SU-DHL-6 (cell line): ENCODE results near the gene IER5.

Source experiments
- H2AFZ ChIP-seq: fragments of 200-600 bp; sonication (generic); 2 replicates; pipeline ENCODE4 v1.6.1; 2014; ENCODE audit warnings: low read depth, mild to moderate bottlenecking, moderate library complexity, mixed read lengths, antibody characterized with exemption, low read length; ENCODE audit not compliant: severe bottlenecking
- H3F3A ChIP-seq: fragments of 200-600 bp; shearing (Covaris generic); 2 replicates; pipeline ENCODE4 v1.6.0; 2016; ENCODE audit warnings: antibody characterized with exemption, mild to moderate bottlenecking; ENCODE audit not compliant: insufficient read depth
- H3K27ac ChIP-seq: fragments of 200-600 bp; sonication (generic); 2 replicates; pipeline ENCODE4 v1.5.1; 2016; ENCODE audit warnings: low read depth, mild to moderate bottlenecking, low read length, moderate library complexity, mixed read lengths
- H3K27me3 ChIP-seq: fragments of 200-600 bp; sonication (generic), shearing (Covaris generic); 2 replicates; pipeline ENCODE4 v1.6.0; 2014; ENCODE audit warnings: mild to moderate bottlenecking, low read length
- H3K36me3 ChIP-seq: fragments of 200-600 bp; sonication (generic); 2 replicates; pipeline ENCODE4 v1.6.1; 2014; ENCODE audit warnings: mild to moderate bottlenecking, low read length, mixed read lengths
- H3K4me2 ChIP-seq: fragments of 300-600, 200-600 bp; shearing (Covaris generic), sonication (generic); 2 replicates; pipeline ENCODE4 v1.6.0; 2014; ENCODE audit warnings: low read length, low read depth, mild to moderate bottlenecking; ENCODE audit not compliant: poor library complexity, severe bottlenecking
- H3K4me3 ChIP-seq: fragments of 200-600 bp; sonication (generic); 2 replicates; pipeline ENCODE4 v1.5.1; 2014; ENCODE audit warnings: antibody characterized with exemption, low read length, mild to moderate bottlenecking, mixed read lengths; ENCODE audit not compliant: insufficient read depth, poor library complexity, severe bottlenecking
- H3K79me2 ChIP-seq: fragments of 200-600 bp; sonication (generic); 2 replicates; pipeline ENCODE4 v1.6.1; 2014; ENCODE audit warnings: mild to moderate bottlenecking, low read length, moderate library complexity; ENCODE audit not compliant: insufficient read depth
- H3K9ac ChIP-seq: fragments of 200-600 bp; sonication (generic); 2 replicates; pipeline ENCODE4 v1.7.0; 2014; ENCODE audit warnings: mild to moderate bottlenecking, low read length
- H3K9me2 ChIP-seq: fragments of 200-600 bp; sonication (generic); replicated peaks from 2 replicates; pipeline ENCODE4 v1.6.1; 2014; ENCODE audit warnings: low read length; ENCODE audit not compliant: insufficient read depth
- H3K9me3 ChIP-seq: fragments of 200-600 bp; sonication (generic); 2 replicates; pipeline ENCODE4 v1.6.1; 2014; ENCODE audit warnings: low read length, mixed read lengths; ENCODE audit not compliant: insufficient read depth
- H4K20me1 ChIP-seq: fragments of 200-600 bp; sonication (generic); 2 replicates; pipeline ENCODE4 v1.6.1; 2014; ENCODE audit warnings: low read depth, mild to moderate bottlenecking, antibody characterized with exemption, low read length, moderate library complexity, mixed read lengths
- CTCF ChIP-seq: fragments of 200-600 bp; sonication (generic); IDR thresholded peaks from one replicate; pipeline ENCODE4 v1.5.1; 2017; ENCODE audit warnings: antibody characterized with exemption, mild to moderate bottlenecking, low read length, moderate library complexity; ENCODE audit not compliant: insufficient read depth, poor library complexity, severe bottlenecking
- EZH2phosphoT487 ChIP-seq: fragments of 200-600 bp; sonication (generic), shearing (Covaris generic); conservative IDR thresholded peaks from 2 replicates; pipeline ENCODE4 v1.6.1; 2018; ENCODE audit warnings: mild to moderate bottlenecking, antibody characterized with exemption, low read length, moderate library complexity, mixed read lengths

The IER5 gene

GRCh38 chr1:181061487-181061886, 27.0 kb upstream of the IER5 start:
- no peak overlapping the region for H3K9ac ChIP-seq
- no peaks in the 10 kb centered on the region; the same call in 1 of the 2 replicates for H3K36me3 ChIP-seq
- no peaks in the 10 kb centered on the region for H3K9me2 ChIP-seq
- H3K4me3 ChIP-seq: no peak overlapping the region
- no peaks in the 10 kb centered on the region for H3K9me3 ChIP-seq
- H3K27ac ChIP-seq: no peak overlapping the region
- no peaks in the 10 kb centered on the region for H4K20me1 ChIP-seq
- TF ChIP-seq CTCF (no peak), EZH2phosphoT487 (no peak)
- no peak overlapping the region for H3K4me2 ChIP-seq
- no peak overlapping the region for H2AFZ ChIP-seq
- no peaks in the 10 kb centered on the region for H3K27me3 ChIP-seq
- H3F3A ChIP-seq: peaks cover 6% of the 10 kb centered on the region; the same call in 1 of the 2 replicates
- H3K79me2 ChIP-seq: no peaks in the 10 kb centered on the region

- Histone ChIP-seq H3K9me2 (no peaks in the 10 kb centered on the region), H3K4me2 (peak overlapping the region; percentile 41), H3K36me3 (no peaks in the 10 kb centered on the region; the same call in 1 of the 2 replicates), H3K9ac (0 out of 2 replicates have a peak overlapping the region, but pooled peaks have one; percentile 10), H3K9me3 (no peaks in the 10 kb centered on the region), H3F3A (peaks cover 6% of the 10 kb centered on the region; the same call in 1 of the 2 replicates), H3K27ac (peak overlapping the region; percentile 47), H4K20me1 (no peaks in the 10 kb centered on the region), H3K79me2 (no peaks in the 10 kb centered on the region), H3K4me3 (no peak overlapping the region), H2AFZ (peak overlapping the region; percentile 59), H3K27me3 (no peaks in the 10 kb centered on the region)
- no peak for TF ChIP-seq CTCF
- TF ChIP-seq EZH2phosphoT487: no peak
These were observed 26.3 kb upstream of the IER5 start for GRCh38 chr1:181061891-181062835.

- Histone ChIP-seq H3K9me3 (no peaks in the 10 kb centered on the region), H4K20me1 (no peaks in the 10 kb centered on the region), H3K79me2 (no peaks in the 10 kb centered on the region), H3F3A (peaks cover 6% of the 10 kb centered on the region; the same call in 1 of the 2 replicates), H3K27me3 (no peaks in the 10 kb centered on the region), H3K9me2 (no peaks in the 10 kb centered on the region), H3K36me3 (no peaks in the 10 kb centered on the region; the same call in 1 of the 2 replicates), H2AFZ (peak overlapping the region; percentile 59), H3K27ac (peak overlapping the region; percentile 47), H3K4me2 (peak overlapping the region; percentile 41), H3K9ac (0 out of 2 replicates have a peak overlapping the region, but pooled peaks have one; percentile 10), H3K4me3 (no peak overlapping the region)
- TF ChIP-seq EZH2phosphoT487: no peak
These were observed 25.6 kb upstream of the IER5 start for GRCh38 chr1:181062836-181063428.
